ENCODE results near the gene SRSF7.
"Not testable (repeated sequence)": the region's sequence is repeated elsewhere in the genome, so short reads cannot be mapped to it uniquely, and the experiment has no call there.

The SRSF7 gene

GRCh38 chr2:38750891-38751595, at the start of gene SRSF7:
Gene SRSF7, minus strand, starts transcription at chr2:38751361. Its CDS starts 105 bp downstream, at chr2:38751256.
- H3K9ac ChIP-seq (ENCODE audit: low read length in 2 of 2): peak within 1 kb of the TSS; percentile 99
- H3K4me3 ChIP-seq (ENCODE audit: low read length in 2 of 2): peak within 1 kb of the TSS; percentile 96 to 99
- no peaks in the 10 kb centered on the region for H3K9me3 ChIP-seq (ENCODE audit: control insufficient read depth in 2 of 2, low read length in 2 of 2)
- H3K27me3 ChIP-seq (ENCODE audit: control insufficient read depth in 1 of 2, insufficient read depth in 2 of 2, low read length in 2 of 2): no peaks in the 10 kb centered on the region
- peaks cover 19 to 30% of the 10 kb centered on the region in 2 donors for H3K36me3 ChIP-seq (ENCODE audit: control insufficient read depth in 2 of 2, insufficient read depth in 2 of 2, low read length in 2 of 2)
- peaks cover 17% of the 10 kb centered on the region for H3K4me1 ChIP-seq (ENCODE audit: control insufficient read depth, insufficient read depth, low read length)
- peak within 1 kb of the TSS; percentile 96 for H3K27ac ChIP-seq (ENCODE audit: low read length)

- Histone ChIP-seq H3K9ac (ENCODE audit: low read length in 2 of 2) (no peak overlapping the region), H3K9me3 (ENCODE audit: control insufficient read depth in 2 of 2, low read length in 2 of 2) (no peaks in the 10 kb centered on the region), H3K36me3 (ENCODE audit: control insufficient read depth in 2 of 2, insufficient read depth in 2 of 2, low read length in 2 of 2) (peaks cover 8 to 9% of the 10 kb centered on the region in 2 donors)
These were observed 46.8 kb upstream of the SRSF7 start for GRCh38 chr2:38797953-38798352.

GRCh38 chr2:38797250-38797676, 46.1 kb upstream of the SRSF7 start:
- no peak overlapping the region for H3K4me3 ChIP-seq (ENCODE audit: low read length in 2 of 2)
- no peak overlapping the region for H3K9ac ChIP-seq (ENCODE audit: low read length in 2 of 2)
- H3K36me3 ChIP-seq (ENCODE audit: control insufficient read depth in 2 of 2, insufficient read depth in 2 of 2, low read length in 2 of 2): peaks cover 4 to 5% of the 10 kb centered on the region in 2 donors
- no peaks in the 10 kb centered on the region for H3K4me1 ChIP-seq (ENCODE audit: control insufficient read depth, insufficient read depth, low read length)
- H3K27me3 ChIP-seq (ENCODE audit: control insufficient read depth in 1 of 2, insufficient read depth in 2 of 2, low read length in 2 of 2): no peaks in the 10 kb centered on the region
- H3K9me3 ChIP-seq (ENCODE audit: control insufficient read depth in 2 of 2, low read length in 2 of 2): no peaks in the 10 kb centered on the region
- no peak overlapping the region for H3K27ac ChIP-seq (ENCODE audit: low read length)

More at GRCh38 chr2:38797953-38798352, 46.8 kb upstream of the SRSF7 start:
- no peaks in the 10 kb centered on the region for H3K4me1 ChIP-seq (ENCODE audit: control insufficient read depth, insufficient read depth, low read length)
- no peak overlapping the region for H3K4me3 ChIP-seq (ENCODE audit: low read length in 2 of 2)
- no peaks in the 10 kb centered on the region for H3K27me3 ChIP-seq (ENCODE audit: control insufficient read depth in 1 of 2, insufficient read depth in 2 of 2, low read length in 2 of 2)
- H3K27ac ChIP-seq (ENCODE audit: low read length): no peak overlapping the region

- not testable (repeated sequence) for H3K4me1 ChIP-seq (ENCODE audit: control insufficient read depth, insufficient read depth, low read length); H3K27ac ChIP-seq (ENCODE audit: low read length); H3K4me3 ChIP-seq (ENCODE audit: low read length in 2 of 2); H3K9me3 ChIP-seq (ENCODE audit: control insufficient read depth in 2 of 2, low read length in 2 of 2); H3K36me3 ChIP-seq (ENCODE audit: control insufficient read depth in 2 of 2, insufficient read depth in 2 of 2, low read length in 2 of 2); H3K27me3 ChIP-seq (ENCODE audit: control insufficient read depth in 1 of 2, insufficient read depth in 2 of 2, low read length in 2 of 2); H3K9ac ChIP-seq (ENCODE audit: low read length in 2 of 2)
These were observed 43.9 kb upstream of the SRSF7 start for GRCh38 chr2:38795016-38795415.

GRCh38 chr2:38794235-38794946, 43.2 kb upstream of the SRSF7 start:
- H3K27me3 ChIP-seq (ENCODE audit: control insufficient read depth in 1 of 2, insufficient read depth in 2 of 2, low read length in 2 of 2): no peaks in the 10 kb centered on the region
- no peaks in the 10 kb centered on the region for H3K4me1 ChIP-seq (ENCODE audit: control insufficient read depth, insufficient read depth, low read length)
- H3K9ac ChIP-seq (ENCODE audit: low read length in 2 of 2): no peak overlapping the region
- no peaks in the 10 kb centered on the region for H3K9me3 ChIP-seq (ENCODE audit: control insufficient read depth in 2 of 2, low read length in 2 of 2)
- no peak overlapping the region for H3K27ac ChIP-seq (ENCODE audit: low read length)
- H3K36me3 ChIP-seq (ENCODE audit: control insufficient read depth in 2 of 2, insufficient read depth in 2 of 2, low read length in 2 of 2): peaks cover 0 to 5% of the 10 kb centered on the region in 2 donors
- no peak overlapping the region for H3K4me3 ChIP-seq (ENCODE audit: low read length in 2 of 2)

- Histone ChIP-seq H3K27ac (ENCODE audit: low read length) (no peak overlapping the region), H3K4me1 (ENCODE audit: control insufficient read depth, insufficient read depth, low read length) (no peaks in the 10 kb centered on the region), H3K9me3 (ENCODE audit: control insufficient read depth in 2 of 2, low read length in 2 of 2) (no peaks in the 10 kb centered on the region), H3K4me3 (ENCODE audit: low read length in 2 of 2) (no peak overlapping the region), H3K9ac (ENCODE audit: low read length in 2 of 2) (no peak overlapping the region), H3K36me3 (ENCODE audit: control insufficient read depth in 2 of 2, insufficient read depth in 2 of 2, low read length in 2 of 2) (peaks cover 0 to 5% of the 10 kb centered on the region in 2 donors), H3K27me3 (ENCODE audit: control insufficient read depth in 1 of 2, insufficient read depth in 2 of 2, low read length in 2 of 2) (no peaks in the 10 kb centered on the region)
These were observed 42.4 kb upstream of the SRSF7 start for GRCh38 chr2:38793511-38793910.

GRCh38 chr2:38792751-38793150, 41.6 kb upstream of the SRSF7 start:
- no peak overlapping the region for H3K4me3 ChIP-seq (ENCODE audit: low read length in 2 of 2)

GRCh38 chr2:38792321-38792720, 41.2 kb upstream of the SRSF7 start:
- H3K9ac ChIP-seq (ENCODE audit: low read length in 2 of 2); H3K4me3 ChIP-seq (ENCODE audit: low read length in 2 of 2); H3K27me3 ChIP-seq (ENCODE audit: control insufficient read depth in 1 of 2, insufficient read depth in 2 of 2, low read length in 2 of 2); H3K9me3 ChIP-seq (ENCODE audit: control insufficient read depth in 2 of 2, low read length in 2 of 2); H3K4me1 ChIP-seq (ENCODE audit: control insufficient read depth, insufficient read depth, low read length); H3K27ac ChIP-seq (ENCODE audit: low read length); H3K36me3 ChIP-seq (ENCODE audit: control insufficient read depth in 2 of 2, insufficient read depth in 2 of 2, low read length in 2 of 2): not testable (repeated sequence)

More at GRCh38 chr2:38792751-38793150, 41.6 kb upstream of the SRSF7 start:
- Histone ChIP-seq H3K9me3 (ENCODE audit: control insufficient read depth in 2 of 2, low read length in 2 of 2) (no peaks in the 10 kb centered on the region), H3K9ac (ENCODE audit: low read length in 2 of 2) (no peak overlapping the region), H3K4me1 (ENCODE audit: control insufficient read depth, insufficient read depth, low read length) (no peaks in the 10 kb centered on the region), H3K36me3 (ENCODE audit: control insufficient read depth in 2 of 2, insufficient read depth in 2 of 2, low read length in 2 of 2) (peaks cover 0 to 5% of the 10 kb centered on the region in 2 donors), H3K27ac (ENCODE audit: low read length) (no peak overlapping the region), H3K27me3 (ENCODE audit: control insufficient read depth in 1 of 2, insufficient read depth in 2 of 2, low read length in 2 of 2) (no peaks in the 10 kb centered on the region)

GRCh38 chr2:38791744-38792143, 40.6 kb upstream of the SRSF7 start:
- H3K36me3 ChIP-seq (ENCODE audit: control insufficient read depth in 2 of 2, insufficient read depth in 2 of 2, low read length in 2 of 2): no peaks in the 10 kb centered on the region
- no peaks in the 10 kb centered on the region for H3K27me3 ChIP-seq (ENCODE audit: control insufficient read depth in 1 of 2, insufficient read depth in 2 of 2, low read length in 2 of 2)
- H3K9me3 ChIP-seq (ENCODE audit: control insufficient read depth in 2 of 2, low read length in 2 of 2): no peaks in the 10 kb centered on the region
- H3K9ac ChIP-seq (ENCODE audit: low read length in 2 of 2): no peak overlapping the region
- no peak overlapping the region for H3K4me3 ChIP-seq (ENCODE audit: low read length in 2 of 2)
- H3K4me1 ChIP-seq (ENCODE audit: control insufficient read depth, insufficient read depth, low read length): no peaks in the 10 kb centered on the region
- no peak overlapping the region for H3K27ac ChIP-seq (ENCODE audit: low read length)

- H3K4me1 ChIP-seq (ENCODE audit: control insufficient read depth, insufficient read depth, low read length): no peaks in the 10 kb centered on the region
These were observed 38.5 kb upstream of the SRSF7 start for GRCh38 chr2:38789691-38790090.

GRCh38 chr2:38788306-38788705, 37.1 kb upstream of the SRSF7 start:
- Histone ChIP-seq H3K36me3 (ENCODE audit: control insufficient read depth in 2 of 2, insufficient read depth in 2 of 2, low read length in 2 of 2) (no peaks in the 10 kb centered on the region), H3K9ac (ENCODE audit: low read length in 2 of 2) (no peak overlapping the region), H3K4me3 (ENCODE audit: low read length in 2 of 2) (no peak overlapping the region), H3K9me3 (ENCODE audit: control insufficient read depth in 2 of 2, low read length in 2 of 2) (no peaks in the 10 kb centered on the region), H3K4me1 (ENCODE audit: control insufficient read depth, insufficient read depth, low read length) (no peaks in the 10 kb centered on the region), H3K27ac (ENCODE audit: low read length) (no peak overlapping the region), H3K27me3 (ENCODE audit: control insufficient read depth in 1 of 2, insufficient read depth in 2 of 2, low read length in 2 of 2) (no peaks in the 10 kb centered on the region)

More at GRCh38 chr2:38789691-38790090, 38.5 kb upstream of the SRSF7 start:
- H3K27me3 ChIP-seq (ENCODE audit: control insufficient read depth in 1 of 2, insufficient read depth in 2 of 2, low read length in 2 of 2): no peaks in the 10 kb centered on the region
- H3K4me3 ChIP-seq (ENCODE audit: low read length in 2 of 2): no peak overlapping the region
- no peak overlapping the region for H3K27ac ChIP-seq (ENCODE audit: low read length)
- no peak overlapping the region for H3K9ac ChIP-seq (ENCODE audit: low read length in 2 of 2)
- H3K36me3 ChIP-seq (ENCODE audit: control insufficient read depth in 2 of 2, insufficient read depth in 2 of 2, low read length in 2 of 2): no peaks in the 10 kb centered on the region
- no peaks in the 10 kb centered on the region for H3K9me3 ChIP-seq (ENCODE audit: control insufficient read depth in 2 of 2, low read length in 2 of 2)
